Measurements from ENCODE around the gene COG5. TPM values are rescaled to one million over a fixed set of nuclear protein-coding genes. Genes with fewer than 3 reads are reported as not detected.

The COG5 gene
- total RNA-seq, 4 donors from 2014 or later: 20.8 to 49.7 (median 25.7) TPM

- H3K4me3 ChIP-seq: no peak overlapping the region
- no peak overlapping the region for H3K27ac ChIP-seq
- in situ Hi-C loops (cut with MboI; ENCODE audit: low sequenced_read_pairs in 4 of 4) (no loop called here), intact Hi-C loops (cut with DNase I; ENCODE audit: low total_unique reads) (no loop called here)
- DNase-seq (no peak), ATAC-seq (no peak)
- H3K36me3 ChIP-seq: no peaks in the 10 kb centered on the region
- no peaks in the 10 kb centered on the region for H3K9me3 ChIP-seq
- no peaks in the 10 kb centered on the region for H3K27me3 ChIP-seq
- TF ChIP-seq POLR2A (IDR thresholded peaks at IDR 0.05): no peak
- TF ChIP-seq, protein P1, sequence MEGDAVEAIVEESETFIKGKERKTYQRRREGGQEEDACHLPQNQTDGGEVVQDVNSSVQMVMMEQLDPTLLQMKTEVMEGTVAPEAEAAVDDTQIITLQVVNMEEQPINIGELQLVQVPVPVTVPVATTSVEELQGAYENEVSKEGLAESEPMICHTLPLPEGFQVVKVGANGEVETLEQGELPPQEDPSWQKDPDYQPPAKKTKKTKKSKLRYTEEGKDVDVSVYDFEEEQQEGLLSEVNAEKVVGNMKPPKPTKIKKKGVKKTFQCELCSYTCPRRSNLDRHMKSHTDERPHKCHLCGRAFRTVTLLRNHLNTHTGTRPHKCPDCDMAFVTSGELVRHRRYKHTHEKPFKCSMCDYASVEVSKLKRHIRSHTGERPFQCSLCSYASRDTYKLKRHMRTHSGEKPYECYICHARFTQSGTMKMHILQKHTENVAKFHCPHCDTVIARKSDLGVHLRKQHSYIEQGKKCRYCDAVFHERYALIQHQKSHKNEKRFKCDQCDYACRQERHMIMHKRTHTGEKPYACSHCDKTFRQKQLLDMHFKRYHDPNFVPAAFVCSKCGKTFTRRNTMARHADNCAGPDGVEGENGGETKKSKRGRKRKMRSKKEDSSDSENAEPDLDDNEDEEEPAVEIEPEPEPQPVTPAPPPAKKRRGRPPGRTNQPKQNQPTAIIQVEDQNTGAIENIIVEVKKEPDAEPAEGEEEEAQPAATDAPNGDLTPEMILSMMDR (IDR thresholded peaks at IDR 0.05 in 4 of 5, conservative IDR thresholded peaks at IDR 0.05 in 1 of 5): no peak
- peaks cover 5 to 10% of the 10 kb centered on the region in 2 donors for H3K4me1 ChIP-seq
Measured at GRCh38 chr7:107274506-107274905, 289.2 kb downstream of the COG5 start.

GRCh38 chr7:107269790-107270189, 293.9 kb downstream of the COG5 start:
- Histone ChIP-seq H3K27ac (no peak overlapping the region), H3K4me3 (no peak overlapping the region), H3K36me3 (no peaks in the 10 kb centered on the region), H3K9me3 (no peaks in the 10 kb centered on the region), H3K4me1 (no peaks in the 10 kb centered on the region), H3K27me3 (no peaks in the 10 kb centered on the region)
- intact Hi-C loops (cut with DNase I; ENCODE audit: low total_unique reads): no loop called here
- in situ Hi-C loops (cut with MboI; ENCODE audit: low sequenced_read_pairs in 4 of 4): no loop called here
- ATAC-seq: no peak
- TF ChIP-seq, protein P1 (IDR thresholded peaks at IDR 0.05 in 4 of 5, conservative IDR thresholded peaks at IDR 0.05 in 1 of 5): no peak
- TF ChIP-seq POLR2A (IDR thresholded peaks at IDR 0.05): no peak
- DNase-seq: no peak

GRCh38 chr7:107268594-107268993, 295.1 kb downstream of the COG5 start:
- no peaks in the 10 kb centered on the region for H3K4me1 ChIP-seq
- intact Hi-C loops (cut with DNase I; ENCODE audit: low total_unique reads) (no loop called here), in situ Hi-C loops (cut with MboI; ENCODE audit: low sequenced_read_pairs in 4 of 4) (no loop called here)
- H3K27ac ChIP-seq: no peak overlapping the region
- no peaks in the 10 kb centered on the region for H3K27me3 ChIP-seq
- no peaks in the 10 kb centered on the region for H3K36me3 ChIP-seq
- ATAC-seq (no peak), DNase-seq (no peak)
- TF ChIP-seq POLR2A (IDR thresholded peaks at IDR 0.05): no peak
- TF ChIP-seq, protein P1 (IDR thresholded peaks at IDR 0.05 in 4 of 5, conservative IDR thresholded peaks at IDR 0.05 in 1 of 5): no peak
- no peak overlapping the region for H3K4me3 ChIP-seq
- H3K9me3 ChIP-seq: no peaks in the 10 kb centered on the region

GRCh38 chr7:107267138-107267537, 296.6 kb downstream of the COG5 start:
- Histone ChIP-seq H3K9me3 (no peaks in the 10 kb centered on the region), H3K36me3 (no peaks in the 10 kb centered on the region), H3K27ac (no peak overlapping the region), H3K4me3 (no peak overlapping the region), H3K27me3 (no peaks in the 10 kb centered on the region), H3K4me1 (no peaks in the 10 kb centered on the region)
- DNase-seq (no peak), ATAC-seq (no peak)
- in situ Hi-C loops (cut with MboI; ENCODE audit: low sequenced_read_pairs in 4 of 4) (no loop called here), intact Hi-C loops (cut with DNase I; ENCODE audit: low total_unique reads) (no loop called here)
- TF ChIP-seq, protein P1 (IDR thresholded peaks at IDR 0.05 in 4 of 5, conservative IDR thresholded peaks at IDR 0.05 in 1 of 5): no peak
- TF ChIP-seq POLR2A (IDR thresholded peaks at IDR 0.05): no peak

GRCh38 chr7:107264723-107265122, 299.0 kb downstream of the COG5 start:
- no peak for ATAC-seq
- Histone ChIP-seq H3K27ac (no peak overlapping the region), H3K4me3 (no peak overlapping the region), H3K36me3 (no peaks in the 10 kb centered on the region), H3K4me1 (no peaks in the 10 kb centered on the region), H3K27me3 (no peaks in the 10 kb centered on the region), H3K9me3 (no peaks in the 10 kb centered on the region)
- no peak for DNase-seq
- TF ChIP-seq POLR2A (IDR thresholded peaks at IDR 0.05): no peak
- TF ChIP-seq, protein P1 (IDR thresholded peaks at IDR 0.05 in 4 of 5, conservative IDR thresholded peaks at IDR 0.05 in 1 of 5): no peak
- in situ Hi-C loops (cut with MboI; ENCODE audit: low sequenced_read_pairs in 4 of 4): no loop called here
- intact Hi-C loops (cut with DNase I; ENCODE audit: low total_unique reads): no loop called here
